Stomach (tissue), 9 donors: ENCODE data around the gene IL20RA. TPM values are rescaled to one million over a fixed set of nuclear protein-coding genes. Genes with fewer than 3 reads are reported as not detected.

Experiments used
- DNase-seq, 2 donors: peaks; one replicate each; pipeline versions ENCODE4 v3.0.0 to v3.0.0-alpha.2; 2013 to 2019
- H3K27ac ChIP-seq, 5 donors: fragments of 200-600 bp in 4 of 5; sonication (generic) in 4 of 5; one replicate each; pipeline ENCODE4 v1.5.1; 2013 to 2019; ENCODE audit warnings: mild to moderate bottlenecking in 1 of 5, moderate library complexity in 1 of 5
- H3K27me3 ChIP-seq, 3 donors: fragments of 200-600 bp; sonication (generic); one replicate each; pipeline ENCODE4 v1.5.1; 2017 to 2019; ENCODE audit warnings: mixed run types in 1 of 3
- H3K36me3 ChIP-seq, 4 donors: fragments of 200-600 bp; sonication (generic); 1 replicate in 3 of 4; 2 replicates in 1 of 4; pipeline ENCODE4 v1.5.1; 2016 to 2019
- H3K4me1 ChIP-seq, 4 donors: fragments of 200-600 bp; sonication (generic); one replicate each; pipeline ENCODE4 v1.5.1; 2016 to 2019
- H3K4me3 ChIP-seq, 4 donors: fragments of 200-600 bp; sonication (generic) in 3 of 4; one replicate each; pipeline ENCODE4 v1.5.1; 2016 to 2019; ENCODE audit warnings: mild to moderate bottlenecking in 1 of 4
- H3K9me3 ChIP-seq, 4 donors: fragments of 200-600 bp; sonication (generic); one replicate each; pipeline ENCODE4 v1.5.1; 2016 to 2019
- CTCF ChIP-seq, 7 experiments: fragments of 450-650 bp in 4 of 7; fragments of 200-600 bp in 3 of 7; sonication (generic) in 3 of 7; IDR thresholded peaks; one replicate each; pipeline ENCODE4 v1.5.1; 2016 to 2019; ENCODE audit warnings: antibody characterized with exemption in 7 of 7, control low read depth in 2 of 7, mild to moderate bottlenecking in 1 of 7
- EP300 ChIP-seq: sonication (generic); formaldehyde crosslinking; IDR thresholded peaks from one replicate; pipeline ENCODE4 v1.6.1; 2017; ENCODE audit warnings: antibody characterized with exemption
- POLR2A ChIP-seq, 4 donors: fragments of 450-650 bp; IDR thresholded peaks; one replicate each; pipeline ENCODE4 v1.6.1; 2016; ENCODE audit warnings: antibody characterized with exemption in 4 of 4, control low read depth in 2 of 4, mild to moderate bottlenecking in 1 of 4, moderate library complexity in 1 of 4
- POLR2AphosphoS5 ChIP-seq, 3 donors: sonication (generic); formaldehyde crosslinking; IDR thresholded peaks; one replicate each; pipeline ENCODE4 v1.6.1; 2016; ENCODE audit warnings: antibody characterized with exemption in 3 of 3
- WGBS, 5 donors: extraction: QIAGEN DNeasy Blood & Tissue Kit in 3 of 5; methylation state at CpG; one replicate each; pipeline versions ENCODE4 v1.1.5 to v1.1.7; 2013 to 2018; 5-methylcytosine and 5-hydroxymethylcytosine counted together
- intact Hi-C: fragments of 100-400 bp; cut with DNase I; formaldehyde crosslinking; loops from one replicate; pipeline ENCODE4 v1.15.1; 2023; ENCODE audit warnings: low total_unique reads
- polyA plus RNA-seq, 3 donors: library from polyadenylated mRNA; stranded (reverse); fragments of 200-250 nt; gene quantifications; one replicate each; pipeline ENCODE4 v1.2.3, GENCODE V29; 2013
- total RNA-seq, 5 donors: library from RNA; depleted of rRNA; stranded (reverse); fragments of >200 nt; gene quantifications; one replicate each; pipeline versions ENCODE4 v1.1.0 to v1.2.3, GENCODE V29; 2014 to 2016
- donor health status: healthy with polysubstance abuse.
- donor health status: Bipolar disorder and iron deficiency.
- donor health status: healthy.

The IL20RA gene
- total and polyA plus RNA-seq, 8 donors: 0.45 to 38.5 (median 7.0) TPM

- Histone ChIP-seq H3K27ac (no peak overlapping the region), H3K4me3 (no peak overlapping the region), H3K4me1 (no peaks in the 10 kb centered on the region), H3K9me3 (no peaks in the 10 kb centered on the region), H3K36me3 (no peaks in the 10 kb centered on the region), H3K27me3 (peaks cover 0 to 9% (median 0%) of the 10 kb centered on the region in 3 donors)
- intact Hi-C loops: no loop called here
- DNase-seq: no peak
- 78 to 88% (median 81%) methylated on average over 3 of the region's 3 CpGs for WGBS, 5 donors
- TF ChIP-seq POLR2A (IDR thresholded peaks at IDR 0.05): no peak
- TF ChIP-seq POLR2AphosphoS5 (IDR thresholded peaks at IDR 0.05): no peak
- no peak for TF ChIP-seq EP300
- no peak for TF ChIP-seq CTCF (IDR thresholded peaks at IDR 0.05)
These were observed 7.2 kb upstream of the IL20RA start for GRCh38 chr6:137051790-137052472.

- Histone ChIP-seq H3K27me3 (peaks cover 0 to 26% (median 7%) of the 10 kb centered on the region in 3 donors), H3K4me1 (peaks cover 0 to 8% (median 4%) of the 10 kb centered on the region in 4 donors), H3K9me3 (no peaks in the 10 kb centered on the region), H3K4me3 (no peak overlapping the region), H3K36me3 (no peaks in the 10 kb centered on the region), H3K27ac (no peak overlapping the region)
- no peak for DNase-seq
- WGBS, 5 donors: 54 to 62% (median 57%) methylated on average over 2 of the region's 2 CpGs
- no peak for TF ChIP-seq CTCF (IDR thresholded peaks at IDR 0.05)
- no peak for TF ChIP-seq EP300
- no peak for TF ChIP-seq POLR2AphosphoS5 (IDR thresholded peaks at IDR 0.05)
- no peak for TF ChIP-seq POLR2A (IDR thresholded peaks at IDR 0.05)
- intact Hi-C loops: no loop called here
These were observed 4.3 kb upstream of the IL20RA start for GRCh38 chr6:137049095-137049494.

GRCh38 chr6:137046871-137047412, 2.2 kb upstream of the IL20RA start:
- Histone ChIP-seq H3K36me3 (no peaks in the 10 kb centered on the region), H3K27ac (no peak overlapping the region), H3K27me3 (peaks cover 0 to 34% (median 9%) of the 10 kb centered on the region in 3 donors), H3K9me3 (no peaks in the 10 kb centered on the region), H3K4me1 (peaks cover 0 to 21% (median 10%) of the 10 kb centered on the region in 4 donors), H3K4me3 (no peak overlapping the region)
- DNase-seq: no peak
- 85 to 92% (median 89%) methylated on average over 5 of the region's 5 CpGs for whole genome bisulfite sequencing, 5 donors
- intact Hi-C loops: no loop called here
- TF ChIP-seq POLR2A (IDR thresholded peaks at IDR 0.05) (no peak), CTCF (IDR thresholded peaks at IDR 0.05) (no peak), EP300 (no peak)

GRCh38 chr6:137045222-137045789, 541 bp upstream of the IL20RA start:
- Histone ChIP-seq H3K9me3 (no peaks in the 10 kb centered on the region), H3K36me3 (no peaks in the 10 kb centered on the region), H3K4me3 (peak overlapping the region; percentile 78 to 91 (median 86)), H3K4me1 (peaks cover 0 to 25% (median 11%) of the 10 kb centered on the region in 4 donors), H3K27me3 (peaks cover 0 to 35% (median 9%) of the 10 kb centered on the region in 3 donors), H3K27ac (peak overlapping the region; percentile 88 to 95 (median 89))
- WGBS, 5 donors: 52 to 78% (median 75%) methylated on average over 7 of the region's 7 CpGs
- intact Hi-C loops: no loop called here
- TF ChIP-seq EP300 (no peak), POLR2AphosphoS5 (IDR thresholded peaks at IDR 0.05) (no peak), CTCF (IDR thresholded peaks at IDR 0.05) (no peak), POLR2A (IDR thresholded peaks at IDR 0.05) (no peak)
- no peak for DNase-seq
